Activated T-helper 9 cell treated with anti-CD3 and anti-CD28 coated beads, Interleukin-2, amount 50 U/mL, for 16 hours (primary cell): ENCODE results near the gene ASB8.
"Not testable (repeated sequence)": the region's sequence is repeated elsewhere in the genome, so short reads cannot be mapped to it uniquely, and the experiment has no call there.

Source experiments
- DNase-seq: peaks from one replicate; pipeline ENCODE4 v3.0.0-alpha.2; 2020; ENCODE audit warnings: low read depth

ASB8 gene

DNA sequence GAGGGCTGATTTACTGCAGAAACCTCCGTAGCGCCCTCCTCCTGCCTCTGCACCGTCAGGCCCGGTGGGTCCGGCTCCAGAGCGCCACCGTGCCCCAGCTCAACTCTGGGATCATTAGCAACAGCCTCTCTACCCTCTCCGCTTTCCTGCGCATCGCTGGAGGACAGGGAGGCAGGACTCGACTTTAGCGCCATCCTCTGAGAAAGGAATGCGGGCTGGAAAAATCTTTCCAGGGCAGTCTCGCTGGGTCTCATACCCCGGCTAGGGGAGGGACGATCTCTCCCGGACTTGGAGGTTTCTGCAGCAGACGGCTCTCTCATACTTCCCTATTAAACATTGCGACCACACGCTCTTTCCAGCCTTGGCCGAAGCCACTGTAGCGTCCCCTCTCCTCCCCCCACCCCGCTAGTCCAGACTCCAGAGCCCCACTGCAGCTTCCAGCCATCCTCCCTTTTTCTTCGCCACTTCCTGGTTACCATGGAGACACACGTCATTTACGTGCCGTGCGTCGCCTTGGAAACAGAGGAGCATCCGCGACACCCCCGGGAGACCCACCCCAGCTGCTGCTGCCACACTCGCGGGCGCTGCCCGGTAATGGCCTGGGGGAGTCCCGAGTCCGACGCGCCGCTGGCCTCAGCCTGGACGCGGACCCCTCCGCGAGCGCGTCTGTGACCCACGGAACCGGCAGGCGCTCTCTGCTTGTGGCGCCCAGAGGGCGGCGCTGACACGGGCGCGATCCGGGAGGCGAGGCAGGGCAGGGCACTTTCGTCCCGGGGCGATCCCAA lies 26.0 kb upstream of the ASB8 start, which contains the start of gene CCDC184:
CCDC184 (plus strand) TSS at position 554 of the 785 bp plus-strand sequence. CDS start 479 bp downstream, outside the sequence.
- peak; percentile 59 for DNase-seq

- DNase-seq = no peak
Measured at GRCh38 chr12:48182631-48183030, 25.3 kb upstream of the ASB8 start.

- no peak for DNase-seq
Measured at GRCh38 chr12:48180857-48181495, 23.7 kb upstream of the ASB8 start.

DNA sequence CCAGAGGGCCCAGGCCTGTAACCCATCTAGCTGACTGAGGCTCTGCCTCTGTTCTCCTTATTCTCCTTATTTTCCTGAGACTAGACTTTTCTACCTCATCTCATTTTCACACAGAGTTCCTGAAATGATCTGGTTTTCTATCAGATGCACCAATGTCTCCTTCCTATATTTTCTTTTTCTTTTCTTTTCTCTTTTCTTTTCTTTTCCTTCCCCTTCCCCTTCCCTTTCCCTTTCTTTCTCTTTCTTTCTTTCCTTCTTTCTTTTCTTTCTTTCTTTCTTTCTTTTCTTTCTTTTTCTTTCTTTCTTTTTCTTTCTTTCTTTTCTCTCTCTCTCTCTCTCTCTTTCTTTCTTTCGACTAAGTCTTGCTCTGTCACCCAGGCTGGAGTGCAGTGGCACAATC lies 23.1 kb upstream of the ASB8 start:
- DNase-seq = no peak

- no peak for DNase-seq
Measured at GRCh38 chr12:48179466-48179865, 22.2 kb upstream of the ASB8 start.

DNA sequence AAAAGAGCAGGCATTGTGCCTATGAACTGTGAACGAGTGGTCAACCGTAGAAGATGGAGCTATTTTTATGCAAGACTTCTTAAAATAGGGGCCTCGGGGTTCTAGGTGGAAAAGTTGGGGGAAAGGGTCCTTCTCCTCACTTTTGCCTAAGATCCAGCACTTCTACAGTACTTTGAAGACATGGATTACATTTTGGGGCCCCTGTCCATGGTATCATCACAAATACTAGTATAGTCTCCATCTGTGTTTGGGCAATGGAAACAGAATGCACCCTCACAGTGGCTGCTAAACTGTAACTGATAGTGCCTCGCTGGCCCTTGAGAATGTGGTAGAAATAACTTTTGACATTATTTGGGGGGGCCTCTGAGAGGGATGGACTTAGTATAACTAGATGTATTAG lies 20.7 kb upstream of the ASB8 start:
- no peak for DNase-seq

DNA sequence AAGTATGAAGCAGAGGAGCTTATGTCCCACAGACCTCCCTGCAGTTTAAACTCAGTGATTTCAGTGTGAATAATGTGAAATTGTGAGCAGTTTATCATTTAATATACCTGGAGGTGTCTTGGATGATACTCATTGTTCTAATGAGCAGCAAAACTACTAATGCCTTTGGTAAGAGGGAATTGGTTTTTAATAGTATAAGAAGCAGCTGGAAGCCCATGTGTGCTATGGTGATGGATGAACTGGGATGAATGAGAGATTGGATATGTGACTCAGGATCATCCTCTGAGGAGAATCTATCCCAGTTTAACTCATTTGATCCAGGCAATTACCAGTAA lies 19.1 kb upstream of the ASB8 start:
- no peak for DNase-seq

- DNase-seq = no peak
Measured at GRCh38 chr12:48175613-48176416, 18.5 kb upstream of the ASB8 start.

GRCh38 chr12:48169011-48169410 lies 11.7 kb upstream of the ASB8 start:
- no peak for DNase-seq

DNA sequence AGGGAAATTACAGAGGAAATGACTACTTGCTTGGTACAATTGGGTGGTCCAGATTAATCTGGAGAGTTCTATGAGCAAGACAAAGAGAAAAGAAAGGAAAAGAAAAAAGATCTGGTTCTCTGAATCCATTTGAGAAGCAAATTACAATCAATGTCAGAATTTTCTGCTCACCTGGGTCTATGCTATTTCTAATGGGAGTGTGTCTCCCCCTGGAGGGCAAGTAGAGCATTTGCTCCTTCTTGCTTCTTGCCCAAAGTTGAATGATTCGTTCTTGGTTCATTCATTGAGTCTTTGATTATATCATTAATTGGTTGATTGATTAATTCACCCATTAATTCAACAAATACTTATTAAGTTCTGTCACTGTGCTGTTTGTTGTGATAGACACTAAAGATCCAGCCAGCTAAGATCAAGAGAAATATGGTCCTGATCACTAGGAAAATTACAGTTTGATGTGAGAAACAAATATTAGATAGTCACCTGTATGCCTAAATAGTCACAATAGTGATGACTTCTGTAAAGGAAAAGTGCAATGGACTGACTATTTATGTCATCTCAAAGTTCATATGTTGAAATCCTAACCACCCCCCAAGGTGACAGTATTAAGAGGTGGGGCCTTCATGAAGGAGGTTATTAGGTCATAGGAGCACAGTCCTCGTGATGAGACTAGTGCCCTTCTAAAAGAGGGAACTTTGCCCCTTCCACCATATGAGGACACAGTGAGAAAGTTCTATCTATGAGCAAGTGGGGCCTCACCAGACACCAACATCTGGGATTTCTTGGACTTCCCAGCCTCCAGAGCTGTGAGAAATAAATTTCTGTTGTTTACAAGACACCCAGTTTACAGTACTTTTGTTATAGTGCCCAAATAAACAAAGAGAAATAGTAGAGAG lies 8.0 kb upstream of the ASB8 start:
- peak; percentile 12 for DNase-seq

GRCh38 chr12:48164451-48164850 lies 7.1 kb upstream of the ASB8 start:
- no peak for DNase-seq

DNA sequence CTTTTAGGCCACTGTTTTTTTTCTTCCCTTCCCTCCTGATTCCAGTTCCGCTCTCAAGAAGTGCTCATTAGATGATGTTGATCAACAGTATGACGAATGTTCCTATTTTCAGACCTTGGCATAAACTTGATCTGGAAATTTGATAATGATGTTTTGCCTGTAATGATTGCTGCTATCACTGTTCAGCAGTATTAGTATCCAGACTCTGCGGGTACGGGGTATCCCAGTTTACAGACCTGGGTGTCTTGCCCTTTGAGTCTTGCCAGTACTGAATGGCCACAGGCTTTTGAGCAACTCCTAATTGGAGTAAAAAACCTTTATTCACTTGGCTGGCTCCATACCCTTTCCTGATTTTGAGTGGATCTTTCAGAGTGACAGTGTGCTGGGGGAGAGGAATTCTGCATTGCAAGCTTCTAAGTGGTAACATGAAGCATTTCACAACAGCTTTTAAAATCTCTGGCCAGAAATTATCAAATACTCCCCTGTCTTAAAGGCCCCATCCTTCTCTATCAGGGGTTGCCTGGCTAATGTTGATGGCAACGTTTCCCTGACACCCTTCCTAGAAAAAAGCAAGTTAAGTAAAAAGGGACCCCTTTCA lies 5.9 kb upstream of the ASB8 start:
- no peak for DNase-seq

DNA sequence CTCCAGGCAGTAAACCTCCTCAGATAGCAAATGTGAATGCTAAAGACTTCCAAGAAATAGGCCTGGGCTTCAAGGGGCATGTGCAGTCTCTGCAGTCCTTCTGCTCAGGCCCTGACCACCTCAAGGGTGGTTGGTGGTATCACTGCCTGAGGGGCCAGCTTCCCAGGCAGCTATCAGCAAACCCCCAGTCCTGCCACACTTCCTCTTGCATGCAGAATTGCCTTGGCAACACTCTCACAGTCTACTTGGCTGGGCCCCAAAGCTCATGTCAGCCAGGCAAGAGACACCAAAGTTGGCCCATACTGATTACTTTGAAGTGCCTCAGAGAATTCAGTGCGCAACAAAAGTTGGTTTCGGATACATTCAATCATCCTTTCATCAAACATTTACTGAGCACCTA lies 3.5 kb upstream of the ASB8 start:
- no peak for DNase-seq

DNA sequence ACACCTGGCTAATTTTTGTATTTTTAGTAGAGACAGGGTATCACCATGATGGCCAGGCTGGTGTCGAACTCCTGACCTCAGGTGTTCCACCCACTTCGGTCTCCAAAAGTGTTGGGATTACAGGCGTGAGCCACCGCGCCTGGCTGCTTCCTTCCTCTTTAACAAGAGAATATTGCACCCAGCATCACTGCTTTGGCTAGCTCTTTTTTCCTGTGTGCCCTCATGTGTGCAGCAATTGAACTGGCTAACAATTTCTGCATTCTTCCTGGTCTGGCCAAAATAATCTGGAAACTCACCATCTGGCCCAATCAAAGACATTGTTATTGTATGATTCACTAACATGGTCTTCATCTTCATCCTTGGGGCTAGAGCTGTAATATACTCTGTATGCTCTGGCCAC lies 2.7 kb upstream of the ASB8 start:
- DNase-seq = no peak

GRCh38 chr12:48157889-48158370 lies 615 bp upstream of the ASB8 start:
- DNase-seq = no peak

GRCh38 chr12:48156652-48157017 lies 680 bp downstream of the ASB8 start:
- DNase-seq = no peak

DNA sequence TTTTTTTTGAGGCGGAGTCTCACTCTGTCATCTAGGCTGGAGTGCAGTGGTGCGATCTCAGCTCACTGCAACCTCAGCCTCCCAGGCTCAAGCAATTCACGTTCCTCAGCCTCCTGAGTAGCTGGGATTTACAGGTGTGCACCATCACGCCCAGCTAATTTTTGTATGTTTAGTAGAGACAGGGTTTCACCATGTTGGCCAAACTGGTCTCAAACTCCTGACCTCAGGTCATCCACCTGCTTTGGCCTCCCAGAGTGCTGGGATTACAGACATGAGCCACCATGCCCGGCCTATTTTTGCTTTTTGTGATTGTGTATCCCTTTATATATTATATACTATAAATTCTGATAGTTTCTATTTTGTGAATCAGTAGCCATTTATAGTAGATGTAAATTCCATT lies 1.5 kb downstream of the ASB8 start:
- not testable (repeated sequence) for DNase-seq

DNA sequence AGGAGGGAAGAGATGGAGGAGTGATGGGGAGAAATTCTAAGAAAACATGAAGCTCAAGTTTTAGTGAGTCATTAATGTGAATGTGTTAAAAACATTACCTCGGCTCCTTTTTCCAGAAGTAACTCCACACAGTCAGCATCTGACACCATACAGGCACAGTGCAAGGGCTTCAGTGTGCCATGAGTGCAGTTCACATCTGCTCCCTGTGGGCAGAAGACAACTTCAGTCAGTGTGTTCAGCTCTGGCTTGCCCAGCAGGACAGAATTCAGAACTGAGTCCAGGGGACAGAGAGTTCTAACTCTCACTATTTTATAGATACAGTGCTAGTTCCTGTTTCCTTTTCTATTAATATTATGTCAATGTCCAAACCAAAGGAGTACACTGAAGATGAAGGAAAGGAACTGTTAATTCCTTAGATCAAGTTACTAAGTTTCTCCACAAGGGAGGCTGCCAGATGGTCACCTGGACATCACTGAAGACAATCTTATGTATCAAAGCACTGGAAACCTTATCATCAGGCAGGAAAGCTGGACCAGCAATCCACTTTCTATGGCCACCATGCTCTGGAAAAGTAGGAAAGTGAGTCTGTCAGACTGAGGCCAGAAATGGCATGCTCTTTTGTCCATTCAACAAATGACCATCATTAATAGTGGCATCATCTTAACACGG lies 6.1 kb downstream of the ASB8 start:
- no peak for DNase-seq

DNA sequence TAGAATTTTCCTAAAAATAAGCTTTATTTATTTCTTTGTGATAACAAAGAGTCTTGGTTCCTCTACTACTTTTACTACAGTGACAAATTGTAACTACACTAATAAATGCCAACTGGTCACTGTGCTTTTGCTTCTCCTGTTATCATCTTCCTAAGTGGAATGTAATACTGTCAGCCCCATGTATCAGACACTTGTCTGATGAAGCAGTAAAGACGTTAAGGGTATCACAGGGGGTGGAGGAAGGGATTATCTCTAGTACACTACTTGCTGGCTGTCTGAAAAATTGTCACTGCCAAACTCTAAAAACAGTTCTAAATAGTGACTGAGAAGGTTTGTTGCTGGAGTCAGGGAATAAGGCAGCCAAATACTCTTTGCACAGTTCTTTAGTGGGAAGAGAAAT lies 11.3 kb downstream of the ASB8 start:
- no peak for DNase-seq

GRCh38 chr12:48143898-48144297 lies 13.4 kb downstream of the ASB8 start:
- DNase-seq = no peak
